ENCODE measurements around the gene OR52W1. TPM values are rescaled to one million over a fixed set of nuclear protein-coding genes. Genes with fewer than 3 reads are reported as not detected.

Gene OR52W1
- total RNA-seq (not detected), polyA plus RNA-seq (ENCODE audit: insufficient read depth in 1 of 8, insufficient read length in 8 of 8, low replicate concordance in 1 of 8) (under 1 TPM in 1 of 8 donors, not detected in 7; 0.19 TPM)
- long read RNA-seq, donor 1, result 0 reads
- long read RNA-seq, donor 2, result 0 reads
- long read RNA-seq, donor 3, result 0 reads
- long read RNA-seq, donor 4, result 0 reads
- long read RNA-seq, donor 5, result 0 reads
- long read RNA-seq, donor 6, result 0 reads
- long read RNA-seq, donor 7, result 0 reads
- long read RNA-seq, donor 8, result 0 reads
- long read RNA-seq, donor 9, result 0 reads
- long read RNA-seq, donor 10, result 0 reads
- long read RNA-seq, donor 11, result 0 reads

GRCh38 chr11:6199174-6199810 is at the start of gene OR52W1:
OR52W1 (plus strand) TSS chr11:6199224; CDS start chr11:6199224, 0 bp downstream.
- Histone ChIP-seq H3K27me3 (ENCODE audit: control insufficient read depth, insufficient read depth, low read length) (no peaks in the 10 kb centered on the region), H3K9me3 (replicated peaks; ENCODE audit: control insufficient read depth, low read depth, low read length) (no peaks in the 10 kb centered on the region), H3K27ac (ENCODE audit: low read length) (no peak within 1 kb of the TSS), H3K4me3 (ENCODE audit: low read length) (no peak within 1 kb of the TSS), H3K36me3 (ENCODE audit: control insufficient read depth, insufficient read depth, low read length) (no peaks in the 10 kb centered on the region), H3K4me1 (ENCODE audit: control insufficient read depth, insufficient read depth, low read length) (no peaks in the 10 kb centered on the region)
- 98% methylated on average over 5 of the region's 5 CpGs for WGBS (ENCODE audit: insufficient coverage)
- no peak for DNase-seq

GRCh38 chr11:6151117-6151516 is 47.9 kb upstream of the OR52W1 start:
- no peaks in the 10 kb centered on the region for H3K4me1 ChIP-seq (ENCODE audit: control insufficient read depth, insufficient read depth, low read length)
- no peaks in the 10 kb centered on the region for H3K9me3 ChIP-seq (replicated peaks; ENCODE audit: control insufficient read depth, low read depth, low read length)
- DNase-seq, result no peak
- WGBS (ENCODE audit: insufficient coverage), result no CpG with 5 or more reads among the region's 1 CpG
- no peaks in the 10 kb centered on the region for H3K27me3 ChIP-seq (ENCODE audit: control insufficient read depth, insufficient read depth, low read length)
- no peaks in the 10 kb centered on the region for H3K36me3 ChIP-seq (ENCODE audit: control insufficient read depth, insufficient read depth, low read length)
- H3K27ac ChIP-seq (ENCODE audit: low read length), result no peak overlapping the region
- H3K4me3 ChIP-seq (ENCODE audit: low read length), result no peak overlapping the region

- no peaks in the 10 kb centered on the region for H3K36me3 ChIP-seq (ENCODE audit: control insufficient read depth, insufficient read depth, low read length)
- H3K27ac ChIP-seq (ENCODE audit: low read length), result no peak overlapping the region
- no peak overlapping the region for H3K4me3 ChIP-seq (ENCODE audit: low read length)
- WGBS (ENCODE audit: insufficient coverage), result 90% methylated on average over 2 of the region's 2 CpGs
- DNase-seq, result no peak
- no peaks in the 10 kb centered on the region for H3K9me3 ChIP-seq (replicated peaks; ENCODE audit: control insufficient read depth, low read depth, low read length)
- no peaks in the 10 kb centered on the region for H3K27me3 ChIP-seq (ENCODE audit: control insufficient read depth, insufficient read depth, low read length)
- H3K4me1 ChIP-seq (ENCODE audit: control insufficient read depth, insufficient read depth, low read length), result no peaks in the 10 kb centered on the region
Observed at GRCh38 chr11:6152126-6152525, 46.9 kb upstream of the OR52W1 start.

- Histone ChIP-seq H3K9me3 (replicated peaks; ENCODE audit: control insufficient read depth, low read depth, low read length) (no peaks in the 10 kb centered on the region), H3K4me3 (ENCODE audit: low read length) (no peak overlapping the region), H3K27me3 (ENCODE audit: control insufficient read depth, insufficient read depth, low read length) (no peaks in the 10 kb centered on the region), H3K36me3 (ENCODE audit: control insufficient read depth, insufficient read depth, low read length) (no peaks in the 10 kb centered on the region), H3K4me1 (ENCODE audit: control insufficient read depth, insufficient read depth, low read length) (no peaks in the 10 kb centered on the region), H3K27ac (ENCODE audit: low read length) (no peak overlapping the region)
- no peak for DNase-seq
- no CpG with 5 or more reads among the region's 7 CpGs for WGBS (ENCODE audit: insufficient coverage)
Observed at GRCh38 chr11:6156628-6157359, 42.2 kb upstream of the OR52W1 start.

- Histone ChIP-seq H3K27me3 (ENCODE audit: control insufficient read depth, insufficient read depth, low read length) (no peaks in the 10 kb centered on the region), H3K4me3 (ENCODE audit: low read length) (no peak within 1 kb of the TSS), H3K27ac (ENCODE audit: low read length) (no peak within 1 kb of the TSS), H3K36me3 (ENCODE audit: control insufficient read depth, insufficient read depth, low read length) (no peaks in the 10 kb centered on the region), H3K4me1 (ENCODE audit: control insufficient read depth, insufficient read depth, low read length) (no peaks in the 10 kb centered on the region), H3K9me3 (replicated peaks; ENCODE audit: control insufficient read depth, low read depth, low read length) (no peaks in the 10 kb centered on the region)
- no CpG with 5 or more reads among the region's 1 CpG for WGBS (ENCODE audit: insufficient coverage)
- DNase-seq, result no peak
Observed at GRCh38 chr11:6170226-6170625, 28.8 kb upstream of the OR52W1 start, which contains the start of gene OR52B2. OR52B2 (minus strand) TSS chr11:6170326; CDS start chr11:6170326, 0 bp downstream.

GRCh38 chr11:6175440-6175839 is 23.6 kb upstream of the OR52W1 start:
- H3K9me3 ChIP-seq (replicated peaks; ENCODE audit: control insufficient read depth, low read depth, low read length), result no peaks in the 10 kb centered on the region
- no peaks in the 10 kb centered on the region for H3K36me3 ChIP-seq (ENCODE audit: control insufficient read depth, insufficient read depth, low read length)
- no peaks in the 10 kb centered on the region for H3K27me3 ChIP-seq (ENCODE audit: control insufficient read depth, insufficient read depth, low read length)
- DNase-seq, result no peak
- H3K4me3 ChIP-seq (ENCODE audit: low read length), result no peak overlapping the region
- no peak overlapping the region for H3K27ac ChIP-seq (ENCODE audit: low read length)
- 52% methylated on average over 2 of the region's 2 CpGs for WGBS (ENCODE audit: insufficient coverage)
- H3K4me1 ChIP-seq (ENCODE audit: control insufficient read depth, insufficient read depth, low read length), result no peaks in the 10 kb centered on the region

GRCh38 chr11:6191742-6192141 is 7.3 kb upstream of the OR52W1 start:
- Histone ChIP-seq H3K27me3 (ENCODE audit: control insufficient read depth, insufficient read depth, low read length) (no peaks in the 10 kb centered on the region), H3K36me3 (ENCODE audit: control insufficient read depth, insufficient read depth, low read length) (no peaks in the 10 kb centered on the region), H3K9me3 (replicated peaks; ENCODE audit: control insufficient read depth, low read depth, low read length) (no peaks in the 10 kb centered on the region), H3K27ac (ENCODE audit: low read length) (no peak overlapping the region), H3K4me3 (ENCODE audit: low read length) (no peak overlapping the region), H3K4me1 (ENCODE audit: control insufficient read depth, insufficient read depth, low read length) (no peaks in the 10 kb centered on the region)
- no peak for DNase-seq

- no peaks in the 10 kb centered on the region for H3K9me3 ChIP-seq (replicated peaks; ENCODE audit: control insufficient read depth, low read depth, low read length)
- no peaks in the 10 kb centered on the region for H3K36me3 ChIP-seq (ENCODE audit: control insufficient read depth, insufficient read depth, low read length)
- DNase-seq, result no peak
- 40% methylated on average over 1 of the region's 1 CpG for WGBS (ENCODE audit: insufficient coverage)
- no peak overlapping the region for H3K4me3 ChIP-seq (ENCODE audit: low read length)
- H3K27me3 ChIP-seq (ENCODE audit: control insufficient read depth, insufficient read depth, low read length), result no peaks in the 10 kb centered on the region
- no peak overlapping the region for H3K27ac ChIP-seq (ENCODE audit: low read length)
- no peaks in the 10 kb centered on the region for H3K4me1 ChIP-seq (ENCODE audit: control insufficient read depth, insufficient read depth, low read length)
Observed at GRCh38 chr11:6194065-6194581, 4.9 kb upstream of the OR52W1 start.

- Histone ChIP-seq H3K36me3 (ENCODE audit: control insufficient read depth, insufficient read depth, low read length) (no peaks in the 10 kb centered on the region), H3K27ac (ENCODE audit: low read length) (no peak overlapping the region), H3K27me3 (ENCODE audit: control insufficient read depth, insufficient read depth, low read length) (no peaks in the 10 kb centered on the region), H3K4me1 (ENCODE audit: control insufficient read depth, insufficient read depth, low read length) (no peaks in the 10 kb centered on the region), H3K9me3 (replicated peaks; ENCODE audit: control insufficient read depth, low read depth, low read length) (no peaks in the 10 kb centered on the region), H3K4me3 (ENCODE audit: low read length) (no peak overlapping the region)
- no peak for DNase-seq
- 20% methylated on average over 1 of the region's 4 CpGs for WGBS (ENCODE audit: insufficient coverage)
Observed at GRCh38 chr11:6196396-6196795, 2.6 kb upstream of the OR52W1 start.

All from muscle of leg (tissue), 16 donors.